ENCODE measurements around the gene PTPRN2.

- TF ChIP-seq, protein P1, sequence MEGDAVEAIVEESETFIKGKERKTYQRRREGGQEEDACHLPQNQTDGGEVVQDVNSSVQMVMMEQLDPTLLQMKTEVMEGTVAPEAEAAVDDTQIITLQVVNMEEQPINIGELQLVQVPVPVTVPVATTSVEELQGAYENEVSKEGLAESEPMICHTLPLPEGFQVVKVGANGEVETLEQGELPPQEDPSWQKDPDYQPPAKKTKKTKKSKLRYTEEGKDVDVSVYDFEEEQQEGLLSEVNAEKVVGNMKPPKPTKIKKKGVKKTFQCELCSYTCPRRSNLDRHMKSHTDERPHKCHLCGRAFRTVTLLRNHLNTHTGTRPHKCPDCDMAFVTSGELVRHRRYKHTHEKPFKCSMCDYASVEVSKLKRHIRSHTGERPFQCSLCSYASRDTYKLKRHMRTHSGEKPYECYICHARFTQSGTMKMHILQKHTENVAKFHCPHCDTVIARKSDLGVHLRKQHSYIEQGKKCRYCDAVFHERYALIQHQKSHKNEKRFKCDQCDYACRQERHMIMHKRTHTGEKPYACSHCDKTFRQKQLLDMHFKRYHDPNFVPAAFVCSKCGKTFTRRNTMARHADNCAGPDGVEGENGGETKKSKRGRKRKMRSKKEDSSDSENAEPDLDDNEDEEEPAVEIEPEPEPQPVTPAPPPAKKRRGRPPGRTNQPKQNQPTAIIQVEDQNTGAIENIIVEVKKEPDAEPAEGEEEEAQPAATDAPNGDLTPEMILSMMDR (IDR thresholded peaks at IDR 0.05 in 2 of 3, conservative IDR thresholded peaks at IDR 0.05 in 1 of 3; ENCODE audit: borderline replicate concordance in 1 of 3, insufficient read depth in 1 of 3, low read depth in 2 of 3, low read length in 2 of 3) = no peak
- TF ChIP-seq YY1 (IDR thresholded peaks at IDR 0.05; ENCODE audit: extremely low read depth, insufficient replicate concordance, low read depth, low read length) (no peak), EZH2 (IDR thresholded peaks at IDR 0.05) (no peak), REST (IDR thresholded peaks at IDR 0.05; ENCODE audit: low read depth) (no peak), ZFX (IDR thresholded peaks at IDR 0.05) (no peak), ZNF274 (IDR thresholded peaks at IDR 0.05; ENCODE audit: low read depth, low read length) (no peak), EZH2phosphoT487 (IDR thresholded peaks at IDR 0.05; ENCODE audit: borderline replicate concordance) (no peak), POLR2AphosphoS5 (IDR thresholded peaks at IDR 0.05; ENCODE audit: low read depth, low read length) (no peak), CEBPB (IDR thresholded peaks at IDR 0.05; ENCODE audit: low read depth) (no peak), EGR1 (IDR thresholded peaks at IDR 0.05; ENCODE audit: low read depth) (no peak), POLR2A (IDR thresholded peaks at IDR 0.05; ENCODE audit: borderline replicate concordance, extremely low read depth, insufficient read depth, insufficient read length) (no peak), RAD21 (IDR thresholded peaks at IDR 0.05; ENCODE audit: low read depth) (no peak), CBX3 (IDR thresholded peaks at IDR 0.05; ENCODE audit: low read depth) (no peak)
These were observed 843.7 kb downstream of the PTPRN2 start for GRCh38 chr7:157743781-157744525.
